Heart right ventricle (tissue), 16 donors: ENCODE data around the gene DLL4. TPM values are rescaled to one million over a fixed set of nuclear protein-coding genes. Genes with fewer than 3 reads are reported as not detected.

ENCODE experiments used
- ATAC-seq, 8 donors: fragments of 200-7000 bp; cut with Tn5 transposase; one replicate each; pipeline ENCODE4 v1.9.1; 2020; ENCODE audit warnings: mild to moderate bottlenecking in 8 of 8, moderate library complexity in 8 of 8, moderate number of reproducible peaks in 1 of 8
- DNase-seq, 2 donors: peaks; one replicate each; pipeline ENCODE4 v3.0.0-alpha.2; 2020
- H3K27ac ChIP-seq, 10 donors: fragments of 200-600 bp; sonication (generic) in 2 of 10; one replicate each; pipeline versions ENCODE4 v1.5.0 to v1.8.0; 2020 to 2022; ENCODE audit warnings: mild to moderate bottlenecking in 3 of 10
- H3K27me3 ChIP-seq, 7 donors: fragments of 200-600 bp; one replicate each; pipeline ENCODE4 v1.8.0; 2021 to 2022; ENCODE audit warnings: mild to moderate bottlenecking in 2 of 7
- H3K36me3 ChIP-seq, 9 donors: fragments of 200-600 bp; sonication (generic) in 1 of 9; one replicate each; pipeline versions ENCODE4 v1.5.0 to v1.8.0; 2020 to 2022; ENCODE audit warnings: mild to moderate bottlenecking in 2 of 9
- H3K4me1 ChIP-seq, 9 donors: fragments of 200-600 bp; sonication (generic) in 1 of 9; one replicate each; pipeline versions ENCODE4 v1.5.0 to v1.8.0; 2020 to 2022; ENCODE audit warnings: mild to moderate bottlenecking in 4 of 9
- H3K4me3 ChIP-seq, 10 donors: fragments of 200-600 bp; sonication (generic) in 2 of 10; one replicate each; pipeline versions ENCODE4 v1.5.0 to v1.8.0; 2020 to 2022; ENCODE audit warnings: mild to moderate bottlenecking in 7 of 10, moderate library complexity in 2 of 10
- H3K9me3 ChIP-seq, 11 donors: fragments of 200-600 bp in 10 of 11; sonication (generic) in 2 of 11; one replicate each; pipeline versions ENCODE4 v1.5.0 to v1.8.0; 2013 to 2022; ENCODE audit warnings: mild to moderate bottlenecking in 2 of 11, control low read depth in 1 of 11, moderate library complexity in 1 of 11
- WGBS, 2 donors: extraction: QIAGEN DNeasy Blood & Tissue Kit; methylation state at CpG; one replicate each; pipeline ENCODE4 v1.1.7; 2013; ENCODE audit warnings: inconsistent platforms in 1 of 2; 5-methylcytosine and 5-hydroxymethylcytosine counted together
- intact Hi-C, 10 donors: fragments of 100-400 bp; cut with DNase I; formaldehyde crosslinking; loops; one replicate each; pipeline versions ENCODE4 v1.11.1 to v1.14.2; 2022
- polyA plus RNA-seq, 2 donors: library from polyadenylated mRNA; stranded (reverse); fragments of 200-250 nt; gene quantifications; one replicate each; pipeline ENCODE4 v1.2.3, GENCODE V29; 2013
- total RNA-seq, 10 donors: library from RNA; stranded (reverse); fragmentation: NEBNext Ultra II Directional in 3 of 10; extraction: Animal tissue kit (Norgen Biotek cat#: 25700) in 3 of 10; gene quantifications; one replicate each; pipeline versions ENCODE4 v1.2.1 to v1.2.4, GENCODE V29; 2021 to 2023
- TF ChIP-seq, protein P1 (sequence below), 9 donors: fragments of 200-600 bp; sonication (generic) in 2 of 9; IDR thresholded peaks; one replicate each; pipeline versions ENCODE4 v1.5.0 to v1.8.0; 2021 to 2022; ENCODE audit warnings: antibody characterized with exemption in 9 of 9, mild to moderate bottlenecking in 5 of 9, moderate library complexity in 1 of 9
- donor health status: Arrhythmogenic right ventricular cardiomyopathy.
- donor health status: ischemic (EF 13 %, LVEDD 7.1; RV severe dilation, severe dysfunction).
- donor health status: healthy with polysubstance abuse.
- donor health status: DM: no; HTN: yes; CAD: no.
- donor health status: DM: no; HTN: no; CAD: no.
- donor health status: ischemic (EF 25% LVEDD 6.9; RV normal size, moderate dysfunction).
- donor health status: ischemic (EF 25% LVEDD 5.7; RV mildly dilated, moderate dysfunction).
- donor health status: healthy.
- donor health status: DM: yes; HTN: yes; CAD: no.
- donor health status: Ischemic cardiomyopathy.
- donor health status: ischemic (EF 35%, LVEDD 5.7; RV mildly dilated, moderate dysfunction).
- donor health status: nonischemic (EF 11% LVEDD 7.7; RV severe dilation, severe dysfunction).
- donor health status: DM: yes; HTN: yes; CAD: no.
- donor health status: PGD.
- donor health status: ischemic (EF 29% LVEDD 5.4; RV normal size, mild dysfunction).
- donor health status: nonischemic (EF 23%, LVEDD 6.1; RV moderate dilation, normal function).

Gene DLL4
- total and polyA plus RNA-seq, 12 donors, result 6.5 to 24.8 (median 14.0) TPM

DNA sequence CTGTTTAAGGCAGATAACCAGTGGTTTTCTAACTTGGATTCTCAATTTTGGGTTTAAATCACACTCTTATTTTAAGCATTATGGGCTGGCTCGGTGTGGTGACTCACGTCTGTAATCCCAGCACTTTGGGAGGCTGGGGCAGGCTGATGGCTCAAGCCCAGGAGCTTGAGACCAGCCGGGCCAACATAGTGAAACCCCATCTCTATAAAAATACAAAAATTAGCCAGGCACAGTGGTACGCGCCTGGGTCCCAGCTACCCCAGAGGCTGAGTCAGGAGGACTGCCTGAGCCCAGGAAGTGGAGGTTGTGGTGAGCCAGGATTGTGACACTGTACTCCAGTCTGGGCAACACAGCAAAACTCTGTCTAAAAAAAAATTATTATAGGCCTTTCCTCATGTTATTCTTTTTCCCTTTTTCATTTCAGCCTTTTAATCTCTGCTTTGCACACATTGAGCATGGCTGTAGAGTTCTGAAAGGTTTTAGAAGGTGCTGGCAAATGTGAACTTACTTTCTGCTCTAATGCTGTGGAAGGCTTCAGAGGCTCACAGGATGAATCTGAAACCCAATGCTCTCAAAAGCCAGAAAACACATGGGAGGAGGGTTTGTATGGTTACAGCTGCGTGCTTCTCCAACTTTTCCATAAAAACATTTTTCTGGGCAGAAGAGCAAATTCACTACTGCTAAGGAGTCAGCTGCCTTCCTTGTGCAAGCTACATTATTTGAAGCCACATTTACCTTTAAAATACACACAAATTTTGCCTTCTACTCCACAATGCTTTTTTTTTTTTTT, 56.6 kb downstream of the DLL4 start:
- 94% methylated on average over 6 of the region's 6 CpGs for WGBS, 2 donors
- ATAC-seq (no peak), DNase-seq (no peak)
- no peak overlapping the region for H3K4me3 ChIP-seq
- H3K36me3 ChIP-seq, result peaks cover 0 to 99% (median 56%) of the 10 kb centered on the region in 9 donors
- TF ChIP-seq, protein P1, sequence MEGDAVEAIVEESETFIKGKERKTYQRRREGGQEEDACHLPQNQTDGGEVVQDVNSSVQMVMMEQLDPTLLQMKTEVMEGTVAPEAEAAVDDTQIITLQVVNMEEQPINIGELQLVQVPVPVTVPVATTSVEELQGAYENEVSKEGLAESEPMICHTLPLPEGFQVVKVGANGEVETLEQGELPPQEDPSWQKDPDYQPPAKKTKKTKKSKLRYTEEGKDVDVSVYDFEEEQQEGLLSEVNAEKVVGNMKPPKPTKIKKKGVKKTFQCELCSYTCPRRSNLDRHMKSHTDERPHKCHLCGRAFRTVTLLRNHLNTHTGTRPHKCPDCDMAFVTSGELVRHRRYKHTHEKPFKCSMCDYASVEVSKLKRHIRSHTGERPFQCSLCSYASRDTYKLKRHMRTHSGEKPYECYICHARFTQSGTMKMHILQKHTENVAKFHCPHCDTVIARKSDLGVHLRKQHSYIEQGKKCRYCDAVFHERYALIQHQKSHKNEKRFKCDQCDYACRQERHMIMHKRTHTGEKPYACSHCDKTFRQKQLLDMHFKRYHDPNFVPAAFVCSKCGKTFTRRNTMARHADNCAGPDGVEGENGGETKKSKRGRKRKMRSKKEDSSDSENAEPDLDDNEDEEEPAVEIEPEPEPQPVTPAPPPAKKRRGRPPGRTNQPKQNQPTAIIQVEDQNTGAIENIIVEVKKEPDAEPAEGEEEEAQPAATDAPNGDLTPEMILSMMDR (IDR thresholded peaks at IDR 0.05), result no peak
- no peaks in the 10 kb centered on the region for H3K9me3 ChIP-seq
- no peaks in the 10 kb centered on the region for H3K27me3 ChIP-seq
- intact Hi-C loops, result no loop called here
- peaks cover 0 to 16% (median 0%) of the 10 kb centered on the region in 9 donors for H3K4me1 ChIP-seq
- H3K27ac ChIP-seq, result no peak overlapping the region

DNA sequence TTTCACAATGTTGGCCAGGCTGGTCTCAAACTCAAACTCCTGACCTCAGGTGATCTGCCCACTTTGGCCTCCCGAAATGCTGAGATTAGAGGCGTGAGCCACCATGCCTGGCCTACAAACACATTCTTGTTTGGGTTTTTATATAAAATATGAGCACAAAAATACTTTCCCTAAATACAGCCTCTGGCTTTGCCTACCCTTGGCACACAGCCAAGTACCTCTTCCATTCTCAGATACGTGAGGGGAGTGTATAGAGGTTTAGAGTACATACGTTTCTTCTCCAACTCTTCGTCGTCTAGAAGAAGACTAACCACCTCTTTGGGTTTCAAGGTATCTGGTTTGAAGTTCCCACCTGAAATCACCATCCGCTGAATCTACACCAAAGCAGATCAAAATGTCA, 57.7 kb downstream of the DLL4 start:
- Histone ChIP-seq H3K9me3 (no peaks in the 10 kb centered on the region), H3K4me3 (no peak overlapping the region), H3K4me1 (peaks cover 0 to 15% (median 0%) of the 10 kb centered on the region in 9 donors), H3K36me3 (peaks cover 0 to 99% (median 57%) of the 10 kb centered on the region in 9 donors), H3K27ac (no peak overlapping the region), H3K27me3 (no peaks in the 10 kb centered on the region)
- intact Hi-C loops, result no loop called here
- ATAC-seq, result no peak
- DNase-seq, result no peak
- 77% methylated on average over 7 of the region's 7 CpGs for WGBS, 2 donors
- TF ChIP-seq, protein P1 (IDR thresholded peaks at IDR 0.05), result no peak

DNA sequence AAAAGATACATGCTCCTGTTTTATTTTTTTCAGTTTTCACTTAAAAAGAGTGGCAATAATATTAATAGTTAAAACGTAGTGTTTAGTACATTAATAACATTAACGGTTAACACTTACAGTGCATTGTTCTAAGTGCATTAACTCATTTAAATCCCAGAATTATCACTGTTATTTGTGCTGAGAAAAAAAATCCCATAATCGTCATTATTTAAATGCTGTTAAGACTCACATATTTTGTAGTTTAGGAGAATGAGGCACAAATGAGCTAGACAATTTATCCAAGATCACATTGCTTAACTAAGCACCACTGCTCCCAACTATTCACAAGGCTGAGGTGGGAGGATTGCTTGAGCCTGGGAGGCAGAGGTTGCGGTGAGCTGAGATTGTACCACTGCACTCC, 59.0 kb downstream of the DLL4 start:
- H3K9me3 ChIP-seq, result no peaks in the 10 kb centered on the region
- ATAC-seq (no peak), DNase-seq (no peak)
- peaks cover 0 to 91% (median 44%) of the 10 kb centered on the region in 9 donors for H3K36me3 ChIP-seq
- TF ChIP-seq, protein P1 (IDR thresholded peaks at IDR 0.05), result no peak
- H3K27me3 ChIP-seq, result no peaks in the 10 kb centered on the region
- WGBS, 2 donors, result 94 to 97% methylated on average over 4 of the region's 4 CpGs
- intact Hi-C loops, result no loop called here
- peaks cover 0 to 13% (median 0%) of the 10 kb centered on the region in 9 donors for H3K4me1 ChIP-seq
- no peak overlapping the region for H3K27ac ChIP-seq
- no peak overlapping the region for H3K4me3 ChIP-seq

Other genes with a start within 250 kb of the DLL4 start
- 1 to 10 TPM in 2 of 10 donors, under 1 TPM in 8; 0.30 to 3.6 (median 0.76) TPM for gene RAD51, start 234.2 kb upstream of the DLL4 start, total RNA-seq
- gene RAD51, start 234.2 kb upstream of the DLL4 start, polyA plus RNA-seq, result under 1 TPM in 1 of 2 donors, not detected in 1; 0.43 TPM
- 10 to 100 TPM; 12.2 to 20.9 (median 17.6) TPM for gene RMDN3, start 174.1 kb upstream of the DLL4 start, total RNA-seq
- gene RMDN3, start 174.1 kb upstream of the DLL4 start, polyA plus RNA-seq, result 10 to 100 TPM; 16.2 to 21.7 TPM
- gene GCHFR, start 165.3 kb upstream of the DLL4 start, total RNA-seq, result 1 to 10 TPM; 2.2 to 9.1 (median 3.7) TPM
- 10 to 100 TPM in 1 of 2 donors, 1 to 10 TPM in 1; 5.8 to 10.8 TPM for gene GCHFR, start 165.3 kb upstream of the DLL4 start, polyA plus RNA-seq
- under 1 TPM in 3 of 10 donors, not detected in 7; 0.10 to 0.32 (median 0.31) TPM for gene C15orf62, start 159.4 kb upstream of the DLL4 start, total RNA-seq
- under 1 TPM; 0.12 to 0.15 TPM for gene C15orf62, start 159.4 kb upstream of the DLL4 start, polyA plus RNA-seq
- gene ZFYVE19, start 122.3 kb upstream of the DLL4 start, total RNA-seq, result 10 to 100 TPM; 14.2 to 29.2 (median 18.2) TPM
- gene ZFYVE19, start 122.3 kb upstream of the DLL4 start, polyA plus RNA-seq, result 10 to 100 TPM; 11.9 to 18.1 TPM
- gene DNAJC17, start 121.9 kb upstream of the DLL4 start, total RNA-seq, result 10 to 100 TPM in 9 of 10 donors, 1 to 10 TPM in 1; 9.9 to 17.7 (median 14.7) TPM
- 10 to 100 TPM; 34.5 to 62.1 TPM for gene DNAJC17, start 121.9 kb upstream of the DLL4 start, polyA plus RNA-seq
- gene PPP1R14D, start 100.6 kb upstream of the DLL4 start, total RNA-seq, result not detected
- not detected for gene PPP1R14D, start 100.6 kb upstream of the DLL4 start, polyA plus RNA-seq
- 1 to 10 TPM in 2 of 10 donors, under 1 TPM in 7, not detected in 1; 0.17 to 1.9 (median 0.47) TPM for gene SPINT1, start 85.3 kb upstream of the DLL4 start, total RNA-seq
- gene SPINT1, start 85.3 kb upstream of the DLL4 start, polyA plus RNA-seq, result under 1 TPM; 0.22 to 0.43 TPM
- gene RHOV, start 55.1 kb upstream of the DLL4 start, total RNA-seq, result not detected
- gene RHOV, start 55.1 kb upstream of the DLL4 start, polyA plus RNA-seq, result under 1 TPM in 1 of 2 donors, not detected in 1; 0.03 TPM
- gene VPS18, start 34.9 kb upstream of the DLL4 start, total RNA-seq, result 10 to 100 TPM; 16.0 to 25.0 (median 21.5) TPM
- 10 to 100 TPM; 10.5 to 12.2 TPM for gene VPS18, start 34.9 kb upstream of the DLL4 start, polyA plus RNA-seq
- gene CHAC1, start 24.1 kb downstream of the DLL4 start, total RNA-seq, result 1 to 10 TPM in 7 of 10 donors, under 1 TPM in 3; 0.31 to 4.8 (median 1.7) TPM
- gene CHAC1, start 24.1 kb downstream of the DLL4 start, polyA plus RNA-seq, result 1 to 10 TPM; 1.7 to 7.6 TPM
- gene INO80, start 186.9 kb downstream of the DLL4 start, total RNA-seq, result 10 to 100 TPM; 10.0 to 14.8 (median 12.2) TPM
- gene INO80, start 186.9 kb downstream of the DLL4 start, polyA plus RNA-seq, result 1 to 10 TPM; 4.8 to 7.7 TPM